Smooth muscle cell (in vitro differentiated cells): Measurements from ENCODE around the gene EFNA5. TPM values are rescaled to one million over a fixed set of nuclear protein-coding genes. Genes with fewer than 3 reads are reported as not detected.

Experiments used
- DNase-seq: peaks from one replicate; lab custom pipeline; 2025; ENCODE audit not compliant: unreplicated experiment; lab: John Stamatoyannopoulos, UW
- H2AFZ ChIP-seq: fragments of 200-600 bp; sonication (generic); 2 replicates; pipeline ENCODE4 v1.6.0; 2016; ENCODE audit warnings: antibody characterized with exemption, low read depth, mild to moderate bottlenecking
- H3F3A ChIP-seq: fragments of 200-600 bp; sonication (generic); 2 replicates; pipeline ENCODE4 v1.6.0; 2017; ENCODE audit warnings: antibody characterized with exemption, low read depth
- H3K27ac ChIP-seq: fragments of 200-600 bp; sonication (generic); 2 replicates; pipeline ENCODE4 v1.5.1; 2016; ENCODE audit warnings: low read depth, mild to moderate bottlenecking
- H3K27me3 ChIP-seq: fragments of 200-600 bp; sonication (generic); 2 replicates; pipeline ENCODE4 v1.6.1; 2016; ENCODE audit warnings: low read depth, mild to moderate bottlenecking
- H3K36me3 ChIP-seq: fragments of 200-600 bp; sonication (generic); 2 replicates; pipeline ENCODE4 v1.5.1; 2016; ENCODE audit warnings: low read depth
- H3K4me1 ChIP-seq: fragments of 200-600 bp; sonication (generic); 2 replicates; pipeline ENCODE4 v1.5.1; 2016; ENCODE audit warnings: low read depth
- H3K4me2 ChIP-seq: fragments of 200-600 bp; sonication (generic); 2 replicates; pipeline ENCODE4 v1.6.0; 2016; ENCODE audit warnings: mild to moderate bottlenecking
- H3K4me3 ChIP-seq: fragments of 200-600 bp; sonication (generic); 2 replicates; pipeline ENCODE4 v1.5.1; 2016; ENCODE audit warnings: mild to moderate bottlenecking
- H3K79me2 ChIP-seq: fragments of 200-600 bp; sonication (generic); 2 replicates; pipeline ENCODE4 v1.6.0; 2016; ENCODE audit warnings: low read depth, mild to moderate bottlenecking
- H3K9ac ChIP-seq: fragments of 200-600 bp; sonication (generic); 2 replicates; pipeline ENCODE4 v1.6.0; 2016; ENCODE audit warnings: low read depth
- H3K9me3 ChIP-seq: fragments of 200-600 bp; sonication (generic); replicated peaks from 2 replicates; pipeline ENCODE4 v1.5.1; 2016; ENCODE audit warnings: low read depth
- H4K20me1 ChIP-seq: fragments of 200-600 bp; sonication (generic); 2 replicates; pipeline ENCODE4 v1.6.0; 2016; ENCODE audit warnings: low read depth
- WGBS: methylation state at CpG from one replicate; pipeline ENCODE4 v1.1.7; 2016; ENCODE audit warnings: low lambda C conversion rate; 5-methylcytosine and 5-hydroxymethylcytosine counted together
- polyA plus RNA-seq: library from polyadenylated mRNA; unstranded; fragments of >200 nt; fragmentation: Nextera tagmentation; extraction: Ambion mirVana; gene quantifications from 2 replicates; pipeline ENCODE4 v1.2.1, GENCODE V29; 2016
- total RNA-seq: library from RNA; depleted of rRNA; stranded (reverse); fragments of >200 nt; gene quantifications from 2 replicates; pipeline ENCODE4 v1.2.3, GENCODE V29; 2014
- TF ChIP-seq, protein P1 (sequence below): fragments of 200-600 bp; sonication (generic); IDR thresholded peaks from 2 replicates; pipeline ENCODE4 v1.5.1; 2017; ENCODE audit warnings: borderline replicate concordance, mild to moderate bottlenecking, antibody characterized with exemption; ENCODE audit not compliant: insufficient read depth, poor library complexity, severe bottlenecking

Gene EFNA5
- total and polyA plus RNA-seq, 2 experiments from 2014 or later, result 0.32 to 8.8 TPM

DNA sequence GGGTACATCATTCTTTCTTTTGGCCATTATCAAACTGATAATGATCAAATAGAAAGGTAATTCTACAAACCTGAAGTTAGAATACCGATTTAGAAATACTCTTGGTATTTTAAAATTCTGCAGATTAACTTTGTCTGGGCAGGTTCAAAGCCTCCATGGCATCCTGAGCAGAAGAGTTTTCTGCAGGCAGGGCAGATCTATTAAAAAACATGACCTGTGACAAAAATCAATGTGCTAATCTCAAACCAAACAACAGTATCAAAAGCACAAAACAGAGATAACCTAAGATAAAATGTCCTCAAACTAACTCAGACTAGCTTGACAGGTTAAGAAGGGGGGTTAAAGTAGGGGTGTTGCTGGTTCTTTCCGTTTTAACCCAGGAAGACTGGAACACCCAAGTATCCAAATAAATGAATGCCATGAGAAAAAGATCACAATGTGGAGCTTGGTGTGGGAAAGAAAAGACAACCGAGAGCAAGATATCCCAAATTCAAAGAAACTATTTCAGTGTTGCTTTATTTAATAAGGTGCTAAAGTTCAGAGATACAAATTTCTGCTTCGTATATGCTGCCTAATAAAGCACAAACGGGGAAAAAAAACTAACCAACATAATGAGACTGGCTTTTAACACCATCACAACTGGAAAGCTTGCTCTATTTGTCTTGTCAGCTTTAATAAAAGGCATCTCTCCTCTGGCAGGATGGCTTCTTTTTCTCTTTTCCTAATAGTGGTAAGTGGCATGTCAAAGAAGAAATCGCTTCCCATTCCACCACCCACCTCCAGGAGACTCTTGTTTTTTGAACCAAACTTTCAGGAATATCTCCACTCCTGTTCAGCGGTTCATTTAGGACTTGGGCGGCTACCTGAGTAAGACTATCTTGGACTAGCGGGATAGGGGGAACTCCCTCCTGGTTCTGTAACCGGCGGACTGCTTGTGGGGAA, 2.3 kb downstream of the EFNA5 start:
- H2AFZ ChIP-seq, result peak overlapping the region; percentile 92
- H3K27ac ChIP-seq, result no peak overlapping the region
- no peaks in the 10 kb centered on the region for H4K20me1 ChIP-seq
- H3K79me2 ChIP-seq, result peaks cover 10% of the 10 kb centered on the region
- no peaks in the 10 kb centered on the region for H3K36me3 ChIP-seq
- WGBS, result 29% methylated on average over 11 of the region's 11 CpGs
- H3F3A ChIP-seq, result no peaks in the 10 kb centered on the region
- H3K4me3 ChIP-seq, result peak overlapping the region; percentile 75
- peaks cover 8% of the 10 kb centered on the region for H3K27me3 ChIP-seq
- TF ChIP-seq, protein P1, sequence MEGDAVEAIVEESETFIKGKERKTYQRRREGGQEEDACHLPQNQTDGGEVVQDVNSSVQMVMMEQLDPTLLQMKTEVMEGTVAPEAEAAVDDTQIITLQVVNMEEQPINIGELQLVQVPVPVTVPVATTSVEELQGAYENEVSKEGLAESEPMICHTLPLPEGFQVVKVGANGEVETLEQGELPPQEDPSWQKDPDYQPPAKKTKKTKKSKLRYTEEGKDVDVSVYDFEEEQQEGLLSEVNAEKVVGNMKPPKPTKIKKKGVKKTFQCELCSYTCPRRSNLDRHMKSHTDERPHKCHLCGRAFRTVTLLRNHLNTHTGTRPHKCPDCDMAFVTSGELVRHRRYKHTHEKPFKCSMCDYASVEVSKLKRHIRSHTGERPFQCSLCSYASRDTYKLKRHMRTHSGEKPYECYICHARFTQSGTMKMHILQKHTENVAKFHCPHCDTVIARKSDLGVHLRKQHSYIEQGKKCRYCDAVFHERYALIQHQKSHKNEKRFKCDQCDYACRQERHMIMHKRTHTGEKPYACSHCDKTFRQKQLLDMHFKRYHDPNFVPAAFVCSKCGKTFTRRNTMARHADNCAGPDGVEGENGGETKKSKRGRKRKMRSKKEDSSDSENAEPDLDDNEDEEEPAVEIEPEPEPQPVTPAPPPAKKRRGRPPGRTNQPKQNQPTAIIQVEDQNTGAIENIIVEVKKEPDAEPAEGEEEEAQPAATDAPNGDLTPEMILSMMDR, result no peak
- no peak overlapping the region for H3K9ac ChIP-seq
- no peak for DNase-seq
- H3K4me1 ChIP-seq, result peaks cover 43% of the 10 kb centered on the region
- no peaks in the 10 kb centered on the region for H3K9me3 ChIP-seq
- H3K4me2 ChIP-seq, result peak overlapping the region; percentile 99

DNA sequence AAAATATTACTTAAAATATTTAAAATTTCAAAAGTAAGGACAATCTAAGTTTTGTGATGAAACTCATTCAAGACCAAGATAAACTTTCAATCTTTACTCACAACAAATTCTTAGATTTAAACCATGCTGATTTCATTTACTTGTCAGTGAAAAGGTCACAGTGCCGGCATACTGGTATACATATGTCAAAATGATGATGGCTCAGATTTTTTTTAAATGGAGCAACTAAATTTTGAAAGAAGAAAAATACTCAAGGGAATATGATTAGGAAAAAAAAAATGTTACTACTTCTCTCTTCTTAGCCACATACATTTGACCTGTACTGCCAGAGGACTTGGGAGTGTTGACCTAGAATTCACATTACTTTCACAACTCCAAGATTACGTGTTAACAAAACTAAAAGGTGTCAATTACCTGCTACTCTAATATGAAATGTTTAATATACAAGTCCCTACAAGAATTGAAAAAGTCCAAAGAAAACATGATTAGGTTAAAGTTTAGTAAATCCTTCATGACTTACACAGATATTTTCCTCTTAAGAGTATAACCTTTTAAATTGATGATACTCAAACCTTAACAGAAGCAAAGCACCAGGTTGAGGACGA, 4.6 kb downstream of the EFNA5 start:
- TF ChIP-seq, protein P1, result no peak
- Histone ChIP-seq H3K4me2 (no peak overlapping the region), H4K20me1 (no peaks in the 10 kb centered on the region), H3K27me3 (peaks cover 8% of the 10 kb centered on the region), H2AFZ (no peak overlapping the region), H3K4me1 (peaks cover 58% of the 10 kb centered on the region), H3F3A (no peaks in the 10 kb centered on the region), H3K79me2 (peaks cover 10% of the 10 kb centered on the region), H3K36me3 (no peaks in the 10 kb centered on the region), H3K9ac (no peak overlapping the region), H3K4me3 (no peak overlapping the region), H3K27ac (no peak overlapping the region), H3K9me3 (no peaks in the 10 kb centered on the region)
- no peak for DNase-seq
- WGBS, result 89% methylated on average over 3 of the region's 3 CpGs

DNA sequence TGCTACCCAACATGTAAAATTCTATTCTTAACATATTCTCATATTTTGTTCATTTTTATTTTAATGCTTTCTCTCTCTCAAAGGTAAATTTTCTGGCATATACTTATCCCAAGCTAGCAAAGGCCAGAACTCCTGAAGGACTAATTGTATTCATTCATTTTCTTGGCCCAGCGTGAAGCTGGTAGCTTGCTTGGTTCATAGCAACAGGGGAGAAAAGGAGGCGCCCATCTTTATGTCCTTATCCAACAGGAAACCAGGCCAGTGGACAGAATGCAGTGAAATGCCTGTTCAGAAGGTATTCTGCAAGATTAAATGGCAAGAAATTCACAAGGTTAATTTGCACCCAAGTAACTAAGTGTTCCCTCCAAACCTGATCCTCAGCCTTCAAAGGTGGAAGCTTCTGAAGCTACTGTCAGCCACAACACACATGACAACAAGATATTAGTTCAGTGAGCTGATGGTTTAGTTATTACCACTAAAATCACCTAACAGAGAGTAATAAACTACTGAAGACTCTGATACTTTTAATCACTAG, 5.6 kb downstream of the EFNA5 start:
- no peaks in the 10 kb centered on the region for H3F3A ChIP-seq
- no peak overlapping the region for H2AFZ ChIP-seq
- peaks cover 8% of the 10 kb centered on the region for H3K27me3 ChIP-seq
- H3K36me3 ChIP-seq, result no peaks in the 10 kb centered on the region
- H3K9ac ChIP-seq, result no peak overlapping the region
- peaks cover 10% of the 10 kb centered on the region for H3K79me2 ChIP-seq
- peaks cover 69% of the 10 kb centered on the region for H3K4me1 ChIP-seq
- 93% methylated on average over 2 of the region's 2 CpGs for WGBS
- no peaks in the 10 kb centered on the region for H3K9me3 ChIP-seq
- DNase-seq, result no peak
- TF ChIP-seq, protein P1, result no peak
- no peaks in the 10 kb centered on the region for H4K20me1 ChIP-seq
- no peak overlapping the region for H3K27ac ChIP-seq
- no peak overlapping the region for H3K4me2 ChIP-seq
- H3K4me3 ChIP-seq, result no peak overlapping the region
